ENCODE data around the gene KRT33B. TPM values are rescaled to one million over a fixed set of nuclear protein-coding genes. Genes with fewer than 3 reads are reported as not detected.

KRT33B gene
- polyA plus RNA-seq, 1 donor (not counting 4 experiments of a cell fraction or from before 2014, with no cell fraction given), result 0.21 TPM

GRCh38 chr17:41333836-41334235 is 35.8 kb downstream of the KRT33B start:
- no peaks in the 10 kb centered on the region for H3K9me3 ChIP-seq (ENCODE audit: control insufficient read depth, low read depth, low read length)
- no peak for FAIRE-seq
- no peaks in the 10 kb centered on the region for H3K36me3 ChIP-seq (ENCODE audit: control insufficient read depth in 2 of 2, extremely low read depth in 1 of 2, insufficient read depth in 2 of 2, low read length in 2 of 2)
- H3K27ac ChIP-seq (ENCODE audit: control insufficient read depth, insufficient read depth, low read length), result no peak overlapping the region
- no peak overlapping the region for H3K9ac ChIP-seq (ENCODE audit: control insufficient read depth, extremely low read depth, insufficient read depth, low read length)
- DNase-seq (ENCODE audit: low read depth, low spot score), result no peak
- TF ChIP-seq CTCF (optimal IDR thresholded peaks at IDR 0.05 in 1 of 3, IDR thresholded peaks at IDR 0.05 in 1 of 3, conservative IDR thresholded peaks at IDR 0.05 in 1 of 3; ENCODE audit: extremely low read depth in 1 of 3, insufficient read depth in 2 of 3, low read length in 3 of 3), result no peak
- no peak for TF ChIP-seq EZH2 (IDR thresholded peaks at IDR 0.05; ENCODE audit: low read length)
- H3K4me1 ChIP-seq (ENCODE audit: control insufficient read depth, extremely low read depth, insufficient read depth, low read length), result peaks cover 4% of the 10 kb centered on the region
- dilution Hi-C loops (cut with MboI; ENCODE audit: extremely low pct_ligation_motif_present, low sequenced_read_pairs), result no loop called here
- no peaks in the 10 kb centered on the region for H3K27me3 ChIP-seq (ENCODE audit: control insufficient read depth, extremely low read depth, insufficient read depth, low read length)
- no peak overlapping the region for H2AFZ ChIP-seq (ENCODE audit: control insufficient read depth, low read length)
- no peak overlapping the region for H3K4me2 ChIP-seq (ENCODE audit: control insufficient read depth, extremely low read depth, insufficient read depth, low read depth, low read length)
- no peaks in the 10 kb centered on the region for H3K9me1 ChIP-seq (ENCODE audit: control insufficient read depth, extremely low read depth, insufficient read depth, low read length)
- no peaks in the 10 kb centered on the region for H4K20me1 ChIP-seq (ENCODE audit: control insufficient read depth, extremely low read depth, insufficient read depth, low read length)
- H3K79me2 ChIP-seq (ENCODE audit: control insufficient read depth, insufficient read depth, low read length), result no peaks in the 10 kb centered on the region
- no peak overlapping the region for H3K4me3 ChIP-seq (ENCODE audit: control insufficient read depth in 2 of 3, extremely low read depth in 1 of 3, insufficient read depth in 2 of 3, low read depth in 1 of 3, low read length in 3 of 3)

- DNase-seq (ENCODE audit: low read depth, low spot score) (no peak), FAIRE-seq (no peak)
- no peak overlapping the region for H3K4me3 ChIP-seq (ENCODE audit: control insufficient read depth in 2 of 3, extremely low read depth in 1 of 3, insufficient read depth in 2 of 3, low read depth in 1 of 3, low read length in 3 of 3)
- no peaks in the 10 kb centered on the region for H3K79me2 ChIP-seq (ENCODE audit: control insufficient read depth, insufficient read depth, low read length)
- H3K9ac ChIP-seq (ENCODE audit: control insufficient read depth, extremely low read depth, insufficient read depth, low read length), result no peak overlapping the region
- no peaks in the 10 kb centered on the region for H3K9me1 ChIP-seq (ENCODE audit: control insufficient read depth, extremely low read depth, insufficient read depth, low read length)
- dilution Hi-C loops (cut with MboI; ENCODE audit: extremely low pct_ligation_motif_present, low sequenced_read_pairs), result no loop called here
- no peak overlapping the region for H3K4me2 ChIP-seq (ENCODE audit: control insufficient read depth, extremely low read depth, insufficient read depth, low read depth, low read length)
- H3K9me3 ChIP-seq (ENCODE audit: control insufficient read depth, low read depth, low read length), result no peaks in the 10 kb centered on the region
- TF ChIP-seq CTCF (optimal IDR thresholded peaks at IDR 0.05 in 1 of 3, IDR thresholded peaks at IDR 0.05 in 1 of 3, conservative IDR thresholded peaks at IDR 0.05 in 1 of 3; ENCODE audit: extremely low read depth in 1 of 3, insufficient read depth in 2 of 3, low read length in 3 of 3) (no peak), EZH2 (IDR thresholded peaks at IDR 0.05; ENCODE audit: low read length) (no peak)
- no peaks in the 10 kb centered on the region for H3K4me1 ChIP-seq (ENCODE audit: control insufficient read depth, extremely low read depth, insufficient read depth, low read length)
- H3K27ac ChIP-seq (ENCODE audit: control insufficient read depth, insufficient read depth, low read length), result no peak overlapping the region
- H4K20me1 ChIP-seq (ENCODE audit: control insufficient read depth, extremely low read depth, insufficient read depth, low read length), result no peaks in the 10 kb centered on the region
- no peaks in the 10 kb centered on the region for H3K36me3 ChIP-seq (ENCODE audit: control insufficient read depth in 2 of 2, extremely low read depth in 1 of 2, insufficient read depth in 2 of 2, low read length in 2 of 2)
- H2AFZ ChIP-seq (ENCODE audit: control insufficient read depth, low read length), result no peak overlapping the region
- no peaks in the 10 kb centered on the region for H3K27me3 ChIP-seq (ENCODE audit: control insufficient read depth, extremely low read depth, insufficient read depth, low read length)
These were observed 36.5 kb downstream of the KRT33B start for GRCh38 chr17:41333098-41333497.
